NT2/D1 (cell line): Measurements from ENCODE around the gene TANC1.

Experiments
- SUZ12 ChIP-seq: IDR thresholded peaks from 2 replicates; pipeline ENCODE4 v1.6.1; 2011; ENCODE audit not compliant: insufficient read length, insufficient read depth; ENCODE audit errors: extremely low read depth
- YY1 ChIP-seq: IDR thresholded peaks from 2 replicates; pipeline ENCODE4 v1.6.1; 2011; ENCODE audit not compliant: insufficient read length, insufficient read depth
- ZNF274 ChIP-seq: IDR thresholded peaks from 2 replicates; pipeline ENCODE4 v1.6.1; 2011; ENCODE audit warnings: mild to moderate bottlenecking, low read depth, low read length

DNA sequence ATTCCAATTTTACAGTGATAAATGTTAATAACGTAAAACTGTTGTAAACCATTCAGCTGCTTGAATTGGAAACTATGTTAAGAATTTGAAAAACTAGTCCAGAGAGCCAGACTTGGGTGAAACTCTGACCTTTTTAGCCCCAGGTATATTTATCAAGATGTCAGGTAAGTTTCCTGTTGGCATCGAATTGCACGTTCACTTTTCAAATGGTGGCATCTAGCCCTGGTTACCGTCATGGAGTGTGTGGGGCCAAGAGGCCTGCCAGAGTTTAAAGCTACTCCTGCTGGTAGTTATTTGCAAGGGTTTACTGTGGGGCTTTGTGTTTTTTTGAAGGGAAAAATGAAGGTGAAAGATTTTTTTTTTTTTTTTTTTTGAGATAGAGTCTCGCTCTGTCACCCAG lies 208.1 kb downstream of the TANC1 start:
- no peak for TF ChIP-seq YY1
- no peak for TF ChIP-seq ZNF274
- TF ChIP-seq SUZ12: no peak
